Measurements from ENCODE around the gene RIPK1. TPM values are rescaled to one million over a fixed set of nuclear protein-coding genes. Genes with fewer than 3 reads are reported as not detected.

RIPK1 gene
- total and polyA plus RNA-seq, 9 of the 15 experiments (the other 6 are each of a cell fraction or from before 2014, with no cell fraction given) = 3.8 to 24.9 (median 17.7) TPM

DNA sequence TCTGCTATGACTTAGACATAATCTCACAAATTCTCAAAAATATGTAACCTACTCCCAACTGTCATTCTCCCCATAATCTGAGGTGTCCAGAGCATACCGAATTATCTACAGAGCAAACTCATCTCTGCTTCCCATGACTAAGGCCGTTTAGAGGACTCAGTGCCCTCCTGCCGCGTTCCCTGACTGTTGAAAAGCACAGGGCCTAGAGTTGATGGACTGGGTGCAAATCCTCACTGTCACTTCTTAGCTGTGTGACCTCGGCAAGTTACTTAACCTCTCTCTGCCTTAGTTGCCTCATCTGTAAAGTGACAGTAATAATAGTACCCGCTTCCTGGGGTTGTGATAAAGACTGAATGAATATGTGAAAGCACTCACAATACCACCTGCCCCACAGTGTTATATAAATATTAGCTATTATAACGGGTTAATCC, 93.8 kb downstream of the RIPK1 start (continued):
- no peak for TF ChIP-seq PYGO2 (tag; IDR thresholded peaks at IDR 0.05)
- TF ChIP-seq POLR2G (IDR thresholded peaks at IDR 0.05; ENCODE audit: low read depth, low read length) = no peak
- TF ChIP-seq CBFA2T2 (conservative IDR thresholded peaks at IDR 0.05) = no peak
- TF ChIP-seq, protein P1, sequence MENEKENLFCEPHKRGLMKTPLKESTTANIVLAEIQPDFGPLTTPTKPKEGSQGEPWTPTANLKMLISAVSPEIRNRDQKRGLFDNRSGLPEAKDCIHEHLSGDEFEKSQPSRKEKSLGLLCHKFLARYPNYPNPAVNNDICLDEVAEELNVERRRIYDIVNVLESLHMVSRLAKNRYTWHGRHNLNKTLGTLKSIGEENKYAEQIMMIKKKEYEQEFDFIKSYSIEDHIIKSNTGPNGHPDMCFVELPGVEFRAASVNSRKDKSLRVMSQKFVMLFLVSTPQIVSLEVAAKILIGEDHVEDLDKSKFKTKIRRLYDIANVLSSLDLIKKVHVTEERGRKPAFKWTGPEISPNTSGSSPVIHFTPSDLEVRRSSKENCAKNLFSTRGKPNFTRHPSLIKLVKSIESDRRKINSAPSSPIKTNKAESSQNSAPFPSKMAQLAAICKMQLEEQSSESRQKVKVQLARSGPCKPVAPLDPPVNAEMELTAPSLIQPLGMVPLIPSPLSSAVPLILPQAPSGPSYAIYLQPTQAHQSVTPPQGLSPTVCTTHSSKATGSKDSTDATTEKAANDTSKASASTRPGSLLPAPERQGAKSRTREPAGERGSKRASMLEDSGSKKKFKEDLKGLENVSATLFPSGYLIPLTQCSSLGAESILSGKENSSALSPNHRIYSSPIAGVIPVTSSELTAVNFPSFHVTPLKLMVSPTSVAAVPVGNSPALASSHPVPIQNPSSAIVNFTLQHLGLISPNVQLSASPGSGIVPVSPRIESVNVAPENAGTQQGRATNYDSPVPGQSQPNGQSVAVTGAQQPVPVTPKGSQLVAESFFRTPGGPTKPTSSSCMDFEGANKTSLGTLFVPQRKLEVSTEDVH (IDR thresholded peaks at IDR 0.05; ENCODE audit: low read depth, partially characterized antibody) = no peak
- TF ChIP-seq TAL1 (IDR thresholded peaks at IDR 0.05) = no peak
- TF ChIP-seq HMG20A (CRISPR knock-in tag; conservative IDR thresholded peaks at IDR 0.05) = no peak
- no peak for TF ChIP-seq ESRRB (CRISPR knock-in tag; IDR thresholded peaks at IDR 0.05; ENCODE audit: borderline replicate concordance)
- TF ChIP-seq SMARCA4 (IDR thresholded peaks at IDR 0.05) = peak; percentile 69; the same call in 1 of the 2 replicates
- TF ChIP-seq RFX5 (IDR thresholded peaks at IDR 0.05; ENCODE audit: low read depth, low read length) = no peak
- TF ChIP-seq MTA3 (IDR thresholded peaks at IDR 0.05; ENCODE audit: borderline replicate concordance) = 0 out of 2 replicates have a peak, but pooled peaks have one; percentile 7
- TF ChIP-seq, protein P2, sequence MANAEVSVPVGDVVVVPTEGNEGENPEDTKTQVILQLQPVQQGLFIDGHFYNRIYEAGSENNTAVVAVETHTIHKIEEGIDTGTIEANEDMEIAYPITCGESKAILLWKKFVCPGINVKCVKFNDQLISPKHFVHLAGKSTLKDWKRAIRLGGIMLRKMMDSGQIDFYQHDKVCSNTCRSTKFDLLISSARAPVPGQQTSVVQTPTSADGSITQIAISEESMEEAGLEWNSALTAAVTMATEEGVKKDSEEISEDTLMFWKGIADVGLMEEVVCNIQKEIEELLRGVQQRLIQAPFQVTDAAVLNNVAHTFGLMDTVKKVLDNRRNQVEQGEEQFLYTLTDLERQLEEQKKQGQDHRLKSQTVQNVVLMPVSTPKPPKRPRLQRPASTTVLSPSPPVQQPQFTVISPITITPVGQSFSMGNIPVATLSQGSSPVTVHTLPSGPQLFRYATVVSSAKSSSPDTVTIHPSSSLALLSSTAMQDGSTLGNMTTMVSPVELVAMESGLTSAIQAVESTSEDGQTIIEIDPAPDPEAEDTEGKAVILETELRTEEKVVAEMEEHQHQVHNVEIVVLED (CRISPR knock-in tag; IDR thresholded peaks at IDR 0.05) = no peak
- no peak; the same call in 1 of the 2 replicates for TF ChIP-seq ZNF589 (CRISPR knock-in tag; IDR thresholded peaks at IDR 0.05; ENCODE audit: low read depth)
- TF ChIP-seq, protein P3, sequence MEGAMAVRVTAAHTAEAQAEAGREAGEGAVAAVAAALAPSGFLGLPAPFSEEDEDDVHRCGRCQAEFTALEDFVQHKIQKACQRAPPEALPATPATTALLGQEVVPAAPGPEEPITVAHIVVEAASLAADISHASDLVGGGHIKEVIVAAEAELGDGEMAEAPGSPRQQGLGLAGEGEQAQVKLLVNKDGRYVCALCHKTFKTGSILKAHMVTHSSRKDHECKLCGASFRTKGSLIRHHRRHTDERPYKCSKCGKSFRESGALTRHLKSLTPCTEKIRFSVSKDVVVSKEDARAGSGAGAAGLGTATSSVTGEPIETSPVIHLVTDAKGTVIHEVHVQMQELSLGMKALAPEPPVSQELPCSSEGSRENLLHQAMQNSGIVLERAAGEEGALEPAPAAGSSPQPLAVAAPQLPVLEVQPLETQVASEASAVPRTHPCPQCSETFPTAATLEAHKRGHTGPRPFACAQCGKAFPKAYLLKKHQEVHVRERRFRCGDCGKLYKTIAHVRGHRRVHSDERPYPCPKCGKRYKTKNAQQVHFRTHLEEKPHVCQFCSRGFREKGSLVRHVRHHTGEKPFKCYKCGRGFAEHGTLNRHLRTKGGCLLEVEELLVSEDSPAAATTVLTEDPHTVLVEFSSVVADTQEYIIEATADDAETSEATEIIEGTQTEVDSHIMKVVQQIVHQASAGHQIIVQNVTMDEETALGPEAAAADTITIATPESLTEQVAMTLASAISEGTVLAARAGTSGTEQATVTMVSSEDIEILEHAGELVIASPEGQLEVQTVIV (CRISPR knock-in tag; IDR thresholded peaks at IDR 0.05; ENCODE audit: borderline replicate concordance) = no peak
- peak; percentile 77 for TF ChIP-seq MAFK (IDR thresholded peaks at IDR 0.05; ENCODE audit: low read length)
- TF ChIP-seq, protein P4, sequence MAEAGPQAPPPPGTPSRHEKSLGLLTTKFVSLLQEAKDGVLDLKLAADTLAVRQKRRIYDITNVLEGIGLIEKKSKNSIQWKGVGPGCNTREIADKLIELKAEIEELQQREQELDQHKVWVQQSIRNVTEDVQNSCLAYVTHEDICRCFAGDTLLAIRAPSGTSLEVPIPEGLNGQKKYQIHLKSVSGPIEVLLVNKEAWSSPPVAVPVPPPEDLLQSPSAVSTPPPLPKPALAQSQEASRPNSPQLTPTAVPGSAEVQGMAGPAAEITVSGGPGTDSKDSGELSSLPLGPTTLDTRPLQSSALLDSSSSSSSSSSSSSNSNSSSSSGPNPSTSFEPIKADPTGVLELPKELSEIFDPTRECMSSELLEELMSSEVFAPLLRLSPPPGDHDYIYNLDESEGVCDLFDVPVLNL (CRISPR knock-in tag; IDR thresholded peaks at IDR 0.05; ENCODE audit: low read depth) = no peak
- no peak for TF ChIP-seq NONO (IDR thresholded peaks at IDR 0.05; ENCODE audit: low read depth in 2 of 2, low read length in 1 of 2)
- no peak; the same call in 1 of the 2 replicates for TF ChIP-seq LEF1 (IDR thresholded peaks at IDR 0.05)
- TF ChIP-seq TSC22D4 (tag; IDR thresholded peaks at IDR 0.05) = no peak
- 0 out of 2 replicates have a peak, but pooled peaks have one; percentile 77 for TF ChIP-seq HDGF (IDR thresholded peaks at IDR 0.05)
- TF ChIP-seq NR1H2 (CRISPR knock-in tag; IDR thresholded peaks at IDR 0.05) = no peak
- peak; percentile 19; the same call in 1 of the 2 replicates for TF ChIP-seq RB1 (IDR thresholded peaks at IDR 0.05; ENCODE audit: low read depth)
- peak in 1 of 2 experiments; percentile 66; a peak in 1 of 3 replicates for TF ChIP-seq CBX3 (IDR thresholded peaks at IDR 0.05; ENCODE audit: borderline replicate concordance in 1 of 2, low read length in 2 of 2)
- TF ChIP-seq MTA2 (IDR thresholded peaks at IDR 0.05; ENCODE audit: low read depth) = no peak; the same call in 1 of the 2 replicates
